Neutrophil (primary cell): ENCODE results near the gene DACH1.

ENCODE experiments used
- H3K27ac ChIP-seq: fragments of 200-600 bp; sonication (generic); 2 replicates; pipeline ENCODE4 v1.5.1; 2016; ENCODE audit warnings: mild to moderate bottlenecking, moderate library complexity
- H3K27me3 ChIP-seq: fragments of 200-600 bp; sonication (generic); 2 replicates; pipeline ENCODE4 v1.6.0; 2016; ENCODE audit warnings: mild to moderate bottlenecking
- H3K36me3 ChIP-seq: fragments of 200-600 bp; sonication (generic); 2 replicates; pipeline ENCODE4 v1.5.1; 2017
- H3K4me1 ChIP-seq, 2 experiments: fragments of 200-600 bp in 1 of 2; sonication (generic) in 1 of 2; 1 replicate in 1 of 2; 2 replicates in 1 of 2; pipeline versions ENCODE4 v1.5.1 to v1.6.1; 2013 to 2016; ENCODE audit warnings: low read depth in 1 of 2, low read length in 1 of 2, mild to moderate bottlenecking in 1 of 2, moderate library complexity in 1 of 2; ENCODE audit not compliant: control insufficient read depth in 1 of 2, insufficient read depth in 1 of 2
- H3K4me3 ChIP-seq, 2 experiments: fragments of 200-600 bp in 1 of 2; sonication (generic) in 1 of 2; 1 replicate in 1 of 2; 2 replicates in 1 of 2; pipeline ENCODE4 v1.5.1; 2013 to 2016; ENCODE audit warnings: low read depth in 1 of 2, low read length in 1 of 2, mild to moderate bottlenecking in 1 of 2, moderate library complexity in 1 of 2
- H3K9me3 ChIP-seq: fragments of 200-600 bp; sonication (generic); 2 replicates; pipeline ENCODE4 v1.5.1; 2016
- TF ChIP-seq, protein P1 (sequence below): fragments of 200-600 bp; sonication (generic); IDR thresholded peaks from 2 replicates; pipeline ENCODE4 v1.5.1; 2016; ENCODE audit warnings: antibody characterized with exemption

DACH1 gene

DNA sequence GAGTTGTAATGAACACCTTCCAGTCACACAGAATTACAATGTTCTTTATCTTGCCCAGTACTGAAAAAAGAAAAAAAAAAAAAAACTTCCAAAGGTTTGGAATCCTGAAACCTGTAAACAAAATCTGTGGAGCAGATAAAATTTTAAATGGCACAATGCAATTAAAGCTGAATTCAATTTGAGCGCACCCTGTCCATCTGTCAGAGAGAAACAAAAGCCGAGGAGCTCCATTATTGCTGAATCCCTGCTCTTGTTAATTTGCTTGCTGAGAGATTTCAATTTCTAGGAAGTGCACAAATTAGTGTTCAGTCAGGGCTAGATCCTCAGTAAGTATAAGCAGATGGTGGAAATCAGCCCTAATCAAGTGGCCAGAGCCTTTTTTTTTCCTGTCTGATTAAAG, 65.2 kb downstream of the DACH1 start:
- TF ChIP-seq, protein P1, sequence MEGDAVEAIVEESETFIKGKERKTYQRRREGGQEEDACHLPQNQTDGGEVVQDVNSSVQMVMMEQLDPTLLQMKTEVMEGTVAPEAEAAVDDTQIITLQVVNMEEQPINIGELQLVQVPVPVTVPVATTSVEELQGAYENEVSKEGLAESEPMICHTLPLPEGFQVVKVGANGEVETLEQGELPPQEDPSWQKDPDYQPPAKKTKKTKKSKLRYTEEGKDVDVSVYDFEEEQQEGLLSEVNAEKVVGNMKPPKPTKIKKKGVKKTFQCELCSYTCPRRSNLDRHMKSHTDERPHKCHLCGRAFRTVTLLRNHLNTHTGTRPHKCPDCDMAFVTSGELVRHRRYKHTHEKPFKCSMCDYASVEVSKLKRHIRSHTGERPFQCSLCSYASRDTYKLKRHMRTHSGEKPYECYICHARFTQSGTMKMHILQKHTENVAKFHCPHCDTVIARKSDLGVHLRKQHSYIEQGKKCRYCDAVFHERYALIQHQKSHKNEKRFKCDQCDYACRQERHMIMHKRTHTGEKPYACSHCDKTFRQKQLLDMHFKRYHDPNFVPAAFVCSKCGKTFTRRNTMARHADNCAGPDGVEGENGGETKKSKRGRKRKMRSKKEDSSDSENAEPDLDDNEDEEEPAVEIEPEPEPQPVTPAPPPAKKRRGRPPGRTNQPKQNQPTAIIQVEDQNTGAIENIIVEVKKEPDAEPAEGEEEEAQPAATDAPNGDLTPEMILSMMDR, result no peak
- H3K4me1 ChIP-seq, result peaks cover 80 to 81% of the 10 kb centered on the region in 2 experiments
- no peaks in the 10 kb centered on the region for H3K9me3 ChIP-seq
- no peaks in the 10 kb centered on the region for H3K27me3 ChIP-seq
- H3K36me3 ChIP-seq, result no peaks in the 10 kb centered on the region
- H3K27ac ChIP-seq, result peak overlapping the region; percentile 73
- no peak overlapping the region for H3K4me3 ChIP-seq

GRCh38 chr13:71801165-71801760, 65.7 kb downstream of the DACH1 start:
- peaks cover 76% of the 10 kb centered on the region in 2 experiments for H3K4me1 ChIP-seq
- H3K27me3 ChIP-seq, result no peaks in the 10 kb centered on the region
- no peak overlapping the region for H3K4me3 ChIP-seq
- H3K27ac ChIP-seq, result peak overlapping the region; percentile 73
- TF ChIP-seq, protein P1, result no peak
- no peaks in the 10 kb centered on the region for H3K9me3 ChIP-seq
- H3K36me3 ChIP-seq, result no peaks in the 10 kb centered on the region

GRCh38 chr13:71799324-71799723, 67.7 kb downstream of the DACH1 start:
- TF ChIP-seq, protein P1, result no peak
- H3K27me3 ChIP-seq, result no peaks in the 10 kb centered on the region
- H3K36me3 ChIP-seq, result no peaks in the 10 kb centered on the region
- peaks cover 73 to 74% of the 10 kb centered on the region in 2 experiments for H3K4me1 ChIP-seq
- H3K27ac ChIP-seq, result peak overlapping the region; percentile 32
- H3K9me3 ChIP-seq, result no peaks in the 10 kb centered on the region
- H3K4me3 ChIP-seq, result no peak overlapping the region

- peaks cover 67 to 68% of the 10 kb centered on the region in 2 experiments for H3K4me1 ChIP-seq
- H3K9me3 ChIP-seq, result no peaks in the 10 kb centered on the region
- H3K36me3 ChIP-seq, result no peaks in the 10 kb centered on the region
- H3K4me3 ChIP-seq, result no peak overlapping the region
- no peaks in the 10 kb centered on the region for H3K27me3 ChIP-seq
- peak overlapping the region; percentile 32 for H3K27ac ChIP-seq
- TF ChIP-seq, protein P1, result no peak
These were observed 68.3 kb downstream of the DACH1 start for GRCh38 chr13:71798707-71799106.

- Histone ChIP-seq H3K9me3 (no peaks in the 10 kb centered on the region), H3K36me3 (no peaks in the 10 kb centered on the region), H3K27ac (peak overlapping the region; percentile 75), H3K4me1 (peaks cover 55 to 56% of the 10 kb centered on the region in 2 experiments), H3K27me3 (no peaks in the 10 kb centered on the region), H3K4me3 (peak overlapping the region in 1 of 2 experiments; percentile 22)
- TF ChIP-seq, protein P1, result no peak
These were observed 69.5 kb downstream of the DACH1 start for GRCh38 chr13:71797517-71797916.
